GM18508 (cell line): ENCODE data around the gene ZDHHC11.
"Not testable (repeated sequence)": the region's sequence is repeated elsewhere in the genome, so short reads cannot be mapped to it uniquely, and the experiment has no call there.

Experiments
- ATAC-seq: cut with Tn5 transposase; IDR thresholded peaks from one replicate; pipeline ENCODE4 v1.9.1; 2021; ENCODE audit warnings: moderate number of reproducible peaks; ENCODE audit not compliant: insufficient read depth, unreplicated experiment

Gene ZDHHC11

DNA sequence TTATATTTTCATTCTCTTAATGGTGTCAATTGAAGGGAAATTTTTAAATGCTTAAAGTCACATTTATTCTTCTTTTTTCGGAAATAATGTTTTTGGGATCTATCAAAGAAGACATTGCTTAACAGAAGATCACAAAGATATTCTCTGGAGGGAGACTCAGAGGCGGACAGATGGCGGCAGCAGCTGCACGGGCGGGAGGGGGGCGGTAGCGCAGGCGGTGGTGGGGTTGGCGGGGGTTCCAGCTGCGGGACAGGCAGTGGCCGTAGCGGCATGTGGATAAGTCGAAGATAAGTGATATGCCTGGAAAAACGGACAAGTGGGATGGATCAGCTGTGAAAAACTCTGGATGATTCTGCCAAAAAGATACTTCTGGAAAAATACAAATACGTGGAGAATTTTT, 34.6 kb downstream of the ZDHHC11 start:
- no peak for ATAC-seq

DNA sequence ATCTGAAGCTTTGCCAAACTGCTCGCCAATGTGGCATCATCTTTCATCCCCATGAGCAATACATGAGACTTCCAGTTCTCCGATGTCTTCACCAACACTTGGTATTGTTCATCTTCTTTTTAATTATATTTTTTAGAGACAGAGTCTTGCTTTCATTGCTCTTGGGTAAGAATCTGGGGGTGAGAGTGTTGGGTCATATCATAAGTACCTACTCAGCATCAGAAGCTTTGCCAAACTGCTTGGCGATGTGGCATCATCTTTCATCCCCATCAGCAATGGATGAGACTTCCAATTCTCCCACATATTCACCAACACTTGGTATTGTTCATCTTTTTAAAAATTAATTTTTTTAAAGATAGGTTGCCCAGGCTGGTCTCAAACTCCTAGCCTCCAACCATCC, 35.3 kb downstream of the ZDHHC11 start:
- ATAC-seq: no peak

DNA sequence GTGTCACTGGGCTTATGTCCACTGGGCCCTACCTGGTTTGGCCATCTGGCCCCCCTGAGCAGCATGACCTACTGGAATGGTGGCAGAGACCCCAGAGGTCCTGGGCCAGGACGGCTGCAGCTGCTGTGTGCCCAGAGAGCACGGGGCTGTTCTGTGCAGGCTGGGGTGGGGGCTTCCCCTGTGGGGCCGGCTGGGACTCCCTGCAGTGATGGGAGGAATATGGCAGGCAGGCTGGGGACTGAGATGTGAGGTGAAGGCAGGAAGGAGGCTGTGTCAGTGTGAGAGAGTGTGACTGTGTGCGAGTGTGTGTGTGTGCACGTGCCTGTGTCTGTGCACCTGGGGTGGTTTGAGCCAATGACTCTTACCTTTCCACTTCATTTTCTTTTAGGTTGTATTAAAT, 37.2 kb downstream of the ZDHHC11 start:
- ATAC-seq: not testable (repeated sequence)

DNA sequence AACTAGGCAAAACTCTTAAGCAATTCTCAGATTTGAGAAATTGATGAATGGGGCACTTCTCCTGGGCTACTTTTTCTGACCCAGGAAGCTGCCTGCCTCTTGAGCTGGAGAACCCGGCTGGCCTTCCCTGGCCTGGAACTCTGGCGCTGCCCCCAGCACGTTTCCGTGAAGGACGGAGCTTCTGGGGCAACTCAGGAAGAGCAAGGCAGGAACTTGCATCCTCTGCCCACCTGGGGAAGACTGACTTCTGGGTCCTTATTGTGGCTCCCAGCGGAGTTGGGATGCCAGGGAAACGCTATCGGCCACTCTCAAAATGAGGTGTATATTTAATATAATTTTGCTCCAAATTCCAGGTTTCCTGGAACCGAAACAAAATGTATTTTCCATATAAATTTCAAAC, 39.4 kb downstream of the ZDHHC11 start:
- ATAC-seq: not testable (repeated sequence)

DNA sequence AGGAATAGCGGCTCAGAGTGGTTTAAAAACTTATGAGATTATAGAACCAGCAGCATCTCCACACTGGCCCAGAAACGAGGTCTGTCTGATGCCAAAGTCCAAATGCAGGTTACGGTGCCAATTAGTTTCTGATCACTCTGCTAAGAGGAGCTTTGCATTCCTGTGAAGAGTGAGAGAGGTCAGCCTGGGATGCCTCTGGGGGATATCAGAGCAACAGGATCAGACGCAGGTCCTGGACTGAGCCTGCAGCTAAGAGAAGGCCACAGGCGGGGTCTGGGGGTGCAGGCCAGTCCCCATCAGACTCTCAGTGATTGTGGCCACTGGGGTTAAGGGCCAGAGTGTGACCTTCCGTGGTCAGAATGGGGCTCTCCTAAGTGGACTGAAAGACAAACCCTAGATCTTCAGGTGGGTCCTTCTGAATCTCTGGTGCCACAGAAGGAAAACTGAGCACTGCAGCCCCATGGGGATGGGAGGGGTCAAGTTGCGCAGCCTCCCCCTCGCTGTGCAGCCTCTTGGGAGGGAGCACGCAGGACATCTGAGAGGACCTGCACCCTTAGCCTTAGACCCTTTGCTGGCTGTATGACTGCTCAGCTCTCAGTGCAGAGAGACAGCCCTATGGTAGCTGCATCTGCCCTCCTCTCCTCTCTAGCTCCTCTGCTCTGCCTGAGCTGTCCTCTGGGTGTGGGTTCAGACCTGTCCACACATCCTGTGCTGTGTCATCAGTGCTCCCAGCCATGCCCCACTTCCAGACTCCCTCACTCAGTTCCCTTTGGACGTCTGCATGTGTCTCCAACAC, 42.9 kb downstream of the ZDHHC11 start:
- ATAC-seq: not testable (repeated sequence)

- ATAC-seq: no peak
These were observed 49.3 kb downstream of the ZDHHC11 start for GRCh38 chr5:801472-801871.

DNA sequence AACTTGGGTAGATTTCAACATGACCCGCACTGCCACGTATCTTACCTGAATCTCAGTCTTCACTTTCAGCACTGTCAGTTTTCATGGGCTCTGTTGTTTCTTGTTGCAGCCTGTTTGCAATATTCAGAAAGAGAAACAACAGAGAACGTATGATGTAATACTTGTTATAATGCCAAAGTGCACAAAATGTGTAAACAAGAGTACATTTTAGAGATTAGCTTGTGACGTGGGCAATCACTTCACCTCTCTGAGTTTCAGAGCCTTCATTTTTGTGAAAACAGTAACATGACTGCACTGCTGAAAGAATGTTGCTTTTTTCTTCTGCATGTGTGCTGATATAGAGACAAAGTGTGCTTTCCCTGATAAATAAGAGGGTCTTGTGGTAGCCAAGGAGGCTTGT, 49.7 kb downstream of the ZDHHC11 start:
- ATAC-seq: not testable (repeated sequence)

DNA sequence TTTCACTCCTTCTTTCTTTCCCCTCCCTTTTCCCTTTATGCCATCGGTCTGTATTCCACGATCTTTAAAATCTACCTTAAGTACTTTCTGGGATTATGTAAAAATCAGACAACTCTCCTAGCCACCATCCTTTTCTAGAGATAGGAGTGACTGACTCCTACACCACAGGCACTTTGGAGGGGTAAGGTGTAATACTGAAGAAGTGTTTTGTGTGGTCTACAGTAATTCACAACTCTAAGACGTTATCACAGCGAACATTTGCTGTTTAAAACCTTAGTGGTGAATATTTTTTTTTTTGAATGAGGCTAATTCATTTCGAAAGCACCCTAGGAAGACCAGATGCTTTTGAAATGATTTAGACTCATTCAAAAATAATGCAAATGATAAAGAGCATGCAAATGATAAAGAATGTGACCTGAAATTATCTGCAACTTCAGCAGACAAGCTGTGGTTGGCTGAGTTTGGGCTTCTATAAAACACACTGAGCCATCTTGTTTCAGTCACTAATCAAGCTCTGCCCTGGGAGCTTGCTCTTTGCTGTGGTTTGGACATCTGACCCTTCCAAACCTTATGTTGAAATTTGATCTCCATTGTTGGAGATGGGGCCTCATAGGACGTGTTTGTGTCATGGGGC, 52.2 kb downstream of the ZDHHC11 start:
- not testable (repeated sequence) for ATAC-seq

GRCh38 chr5:797986-798385, 52.8 kb downstream of the ZDHHC11 start:
- ATAC-seq: not testable (repeated sequence)

- ATAC-seq: not testable (repeated sequence)
These were observed 54.9 kb downstream of the ZDHHC11 start for GRCh38 chr5:795873-796272.

DNA sequence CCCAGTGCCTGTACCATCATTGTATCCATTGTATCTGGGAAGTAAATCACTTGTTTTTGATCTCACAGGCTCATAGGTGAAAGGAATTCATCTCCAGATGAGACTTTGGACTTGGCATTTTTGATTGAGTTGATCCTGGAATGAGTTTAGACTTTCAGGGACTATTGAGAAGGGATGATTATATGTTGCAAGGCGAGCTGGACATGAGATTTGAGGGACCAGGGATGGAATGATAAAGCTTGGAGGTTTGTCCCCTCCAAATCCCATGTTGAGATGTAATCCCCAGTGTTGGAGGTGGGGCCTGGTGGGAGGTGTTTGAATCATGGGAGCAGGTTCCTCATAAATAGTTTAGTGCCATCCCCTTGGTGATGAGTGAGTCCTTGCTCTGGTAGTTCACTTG, 55.8 kb downstream of the ZDHHC11 start:
- not testable (repeated sequence) for ATAC-seq

DNA sequence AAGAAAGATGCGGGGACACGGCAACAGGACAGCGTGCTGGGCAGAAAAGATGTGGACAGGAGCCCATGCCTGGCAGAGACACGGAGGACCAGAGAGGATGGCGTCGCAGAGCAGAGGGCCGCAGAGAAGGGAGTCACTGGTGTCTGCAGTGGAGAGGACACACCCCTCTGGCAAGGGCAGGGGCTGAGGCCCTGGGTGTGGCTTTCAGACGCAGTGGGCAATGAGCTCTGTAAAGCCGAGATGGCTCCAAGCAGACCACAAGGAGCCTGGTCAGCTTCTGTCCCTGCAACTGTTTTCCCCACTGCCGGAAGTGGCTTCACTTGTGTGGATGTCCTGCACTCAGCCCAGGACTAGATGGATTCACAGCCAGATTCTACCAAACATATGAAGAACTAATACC, 62.1 kb downstream of the ZDHHC11 start:
- ATAC-seq: not testable (repeated sequence)

GRCh38 chr5:787857-788233, 62.9 kb downstream of the ZDHHC11 start:
- not testable (repeated sequence) for ATAC-seq

DNA sequence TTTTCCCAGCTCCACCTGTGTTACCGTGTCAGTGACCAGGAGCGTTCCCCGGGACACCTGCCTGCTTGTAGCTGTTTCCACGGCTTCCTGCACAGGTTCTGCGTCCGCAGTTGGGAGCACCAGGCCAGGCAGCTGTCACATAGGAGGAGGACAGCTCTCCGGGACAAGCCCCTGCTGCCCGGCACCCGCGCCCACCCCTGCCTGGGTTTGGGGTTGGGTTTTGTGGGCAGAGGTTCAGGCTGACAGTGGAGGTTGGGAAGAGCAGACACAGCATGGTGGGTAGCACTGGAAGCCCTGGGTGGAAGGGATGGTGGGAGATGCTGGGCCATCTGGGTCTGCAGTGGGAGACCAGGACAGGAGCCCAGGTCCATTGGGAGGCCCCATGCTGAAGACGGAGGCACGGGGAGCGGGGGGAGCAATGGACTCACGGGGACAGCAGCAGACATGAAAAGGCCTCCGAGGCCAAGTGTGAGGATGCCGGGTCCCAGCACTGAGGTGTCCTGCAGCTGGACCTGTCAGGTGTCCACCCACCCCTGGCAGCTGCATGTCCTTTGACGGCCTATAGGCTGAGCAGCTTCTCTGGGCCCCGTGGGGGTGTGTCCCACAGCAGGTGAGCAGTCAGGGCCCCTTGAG, 63.4 kb downstream of the ZDHHC11 start:
- not testable (repeated sequence) for ATAC-seq

DNA sequence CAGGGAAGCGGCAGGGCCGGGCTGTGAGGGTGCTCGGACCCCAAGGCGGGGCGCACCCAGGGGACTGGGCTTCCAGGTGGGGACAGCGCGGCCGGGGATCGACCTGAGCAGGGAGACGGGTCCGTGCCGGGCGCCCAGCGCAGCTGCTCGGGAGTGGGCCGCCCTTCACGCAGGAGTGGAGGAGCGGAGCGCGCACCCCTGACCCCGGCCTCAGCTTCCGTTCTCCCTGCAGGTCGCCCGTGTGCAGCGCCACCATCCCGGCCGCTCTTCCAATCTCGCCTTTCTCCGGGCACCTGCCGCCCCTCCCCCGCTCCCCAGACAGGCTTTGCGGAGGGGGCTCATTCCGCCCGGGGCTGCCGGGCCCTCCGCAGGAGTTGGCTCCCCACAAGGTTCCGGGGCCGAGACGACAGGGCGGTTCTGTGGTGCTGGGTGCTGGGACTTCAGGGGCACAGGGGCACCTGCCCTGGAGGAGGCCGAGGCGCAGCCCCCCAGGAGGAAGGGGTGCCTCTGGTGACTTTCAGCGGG, 65.5 kb downstream of the ZDHHC11 start:
- not testable (repeated sequence) for ATAC-seq

DNA sequence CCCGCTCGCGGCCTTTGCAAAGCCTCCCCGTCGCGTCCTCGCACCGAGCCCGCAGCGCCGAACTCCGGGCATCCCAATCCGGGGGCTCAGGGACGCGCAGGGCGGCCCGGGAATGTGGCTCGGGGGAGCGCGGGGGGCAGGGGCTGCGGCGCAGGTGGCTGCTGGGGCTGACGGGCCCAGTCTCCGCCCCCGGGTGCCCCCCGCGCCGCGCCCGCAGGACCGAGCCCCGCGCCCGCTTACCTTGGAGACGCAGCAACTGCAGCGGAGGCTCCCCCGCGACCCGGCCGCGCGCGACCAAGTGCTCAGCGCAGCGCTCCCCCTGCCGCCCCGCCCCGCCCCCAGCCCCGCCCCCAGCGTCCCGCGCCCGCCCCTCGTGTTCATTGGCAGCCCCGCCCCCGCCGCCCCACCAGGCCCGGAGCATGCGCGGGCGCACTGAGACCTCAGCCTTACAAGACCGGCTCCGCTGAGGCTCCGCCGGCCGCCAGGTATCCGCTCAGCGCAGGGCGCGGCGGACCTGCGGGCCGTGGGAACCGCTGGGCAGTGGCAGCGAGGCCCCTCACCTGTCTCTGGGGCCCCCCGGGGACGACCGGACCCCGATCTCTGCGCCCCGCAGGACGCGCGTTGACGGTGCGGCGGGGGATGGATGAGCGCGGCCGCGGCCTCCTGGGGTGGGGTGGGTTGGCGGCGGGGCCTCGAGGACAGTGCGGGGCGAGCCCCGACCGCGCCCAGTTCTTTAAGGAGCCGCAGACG, 66.2 kb downstream of the ZDHHC11 start, which contains the start of gene ZDHHC11B:
Gene ZDHHC11B (minus strand): TSS at position 302 of the 750 bp plus-strand sequence. CDS start 17,810 bp downstream, outside the sequence.
- not testable (repeated sequence) for ATAC-seq

DNA sequence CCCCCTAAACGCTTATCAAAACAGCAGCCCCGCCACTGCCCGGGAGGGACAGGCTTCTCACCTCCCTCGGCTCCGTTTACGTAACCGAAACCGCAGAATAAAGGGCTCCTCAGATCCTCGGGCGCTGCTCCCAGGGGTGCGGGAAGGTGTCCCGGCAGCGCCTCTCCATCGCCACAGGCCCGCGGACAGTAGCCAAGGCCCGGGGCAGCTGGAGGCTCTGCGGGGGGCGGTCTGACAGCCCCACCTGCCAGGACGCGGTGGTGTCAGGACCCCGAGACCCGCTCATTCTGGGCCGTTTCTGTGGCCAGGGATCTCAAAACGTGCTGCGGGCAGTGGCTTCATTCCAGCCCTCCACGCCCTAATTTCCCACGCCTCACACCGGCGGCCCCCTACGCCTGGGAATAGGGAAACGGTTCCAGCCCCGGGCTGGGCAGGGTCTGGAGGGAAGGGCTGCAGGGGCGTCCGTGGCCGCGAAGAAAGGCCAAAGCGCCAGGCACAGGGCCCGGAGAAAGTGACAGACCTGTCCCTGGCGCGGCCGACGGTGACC, 66.8 kb downstream of the ZDHHC11 start:
- not testable (repeated sequence) for ATAC-seq

- ATAC-seq: not testable (repeated sequence)
These were observed 67.6 kb downstream of the ZDHHC11 start for GRCh38 chr5:783049-783802.

DNA sequence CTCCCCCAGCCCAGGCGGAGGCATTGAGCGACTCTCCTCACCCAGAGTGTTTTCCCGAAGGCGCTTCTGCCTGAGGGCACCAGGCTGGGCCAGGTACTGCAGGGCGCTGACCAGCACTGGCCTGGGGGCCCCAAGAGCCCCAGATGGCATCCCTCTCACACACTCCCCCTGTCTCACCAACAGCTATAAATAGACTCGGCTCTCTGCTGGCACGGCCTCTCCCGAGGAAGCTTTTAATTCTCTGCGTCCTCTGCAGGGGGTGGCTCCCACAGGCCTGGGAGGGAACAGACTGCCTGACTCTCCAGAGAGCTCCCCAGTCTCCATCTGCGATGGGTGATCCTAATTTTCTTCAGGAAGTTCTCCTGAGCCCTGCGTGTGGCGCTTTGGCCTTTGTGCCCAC, 68.4 kb downstream of the ZDHHC11 start:
- not testable (repeated sequence) for ATAC-seq
